NK-92 (cell line): Measurements from ENCODE around the gene FOLR2.

ENCODE experiments used
- DNase-seq: peaks from one replicate; lab custom pipeline; 2025; ENCODE audit not compliant: unreplicated experiment; lab: John Stamatoyannopoulos, UW

FOLR2 gene

GRCh38 chr11:72229336-72229924 is 12.8 kb downstream of the FOLR2 start:
- no peak for DNase-seq

- DNase-seq = no peak
Observed at GRCh38 chr11:72229925-72230763, 13.6 kb downstream of the FOLR2 start.

GRCh38 chr11:72230764-72231365 is 14.3 kb downstream of the FOLR2 start:
- no peak for DNase-seq

GRCh38 chr11:72231396-72232259 is 15.0 kb downstream of the FOLR2 start:
- DNase-seq = no peak

- no peak for DNase-seq
Observed at GRCh38 chr11:72232260-72233055, 15.9 kb downstream of the FOLR2 start.

- no peak for DNase-seq
Observed at GRCh38 chr11:72233056-72233772, 16.6 kb downstream of the FOLR2 start.

- DNase-seq = no peak
Observed at GRCh38 chr11:72233773-72234513, 17.3 kb downstream of the FOLR2 start.

- DNase-seq = no peak
Observed at GRCh38 chr11:72234514-72234830, 17.9 kb downstream of the FOLR2 start.

- no peak for DNase-seq
Observed at GRCh38 chr11:72234920-72235319, 18.3 kb downstream of the FOLR2 start.

- DNase-seq = no peak
Observed at GRCh38 chr11:72235351-72236057, 18.9 kb downstream of the FOLR2 start.

- no peak for DNase-seq
Observed at GRCh38 chr11:72236083-72236697, 19.6 kb downstream of the FOLR2 start.

- no peak for DNase-seq
Observed at GRCh38 chr11:72236774-72237111, 20.1 kb downstream of the FOLR2 start.

- DNase-seq = no peak
Observed at GRCh38 chr11:72237112-72237931, 20.7 kb downstream of the FOLR2 start.

GRCh38 chr11:72238040-72238450 is 21.5 kb downstream of the FOLR2 start:
- DNase-seq = no peak

GRCh38 chr11:72238492-72239312 is 22.1 kb downstream of the FOLR2 start:
- no peak for DNase-seq

- no peak for DNase-seq
Observed at GRCh38 chr11:72239313-72239848, 22.8 kb downstream of the FOLR2 start.
